Measurements from ENCODE around the gene SORT1.
A peak's percentile ranks its signal among the peaks of the same experiment; 100 is the strongest.

SORT1 gene

DNA sequence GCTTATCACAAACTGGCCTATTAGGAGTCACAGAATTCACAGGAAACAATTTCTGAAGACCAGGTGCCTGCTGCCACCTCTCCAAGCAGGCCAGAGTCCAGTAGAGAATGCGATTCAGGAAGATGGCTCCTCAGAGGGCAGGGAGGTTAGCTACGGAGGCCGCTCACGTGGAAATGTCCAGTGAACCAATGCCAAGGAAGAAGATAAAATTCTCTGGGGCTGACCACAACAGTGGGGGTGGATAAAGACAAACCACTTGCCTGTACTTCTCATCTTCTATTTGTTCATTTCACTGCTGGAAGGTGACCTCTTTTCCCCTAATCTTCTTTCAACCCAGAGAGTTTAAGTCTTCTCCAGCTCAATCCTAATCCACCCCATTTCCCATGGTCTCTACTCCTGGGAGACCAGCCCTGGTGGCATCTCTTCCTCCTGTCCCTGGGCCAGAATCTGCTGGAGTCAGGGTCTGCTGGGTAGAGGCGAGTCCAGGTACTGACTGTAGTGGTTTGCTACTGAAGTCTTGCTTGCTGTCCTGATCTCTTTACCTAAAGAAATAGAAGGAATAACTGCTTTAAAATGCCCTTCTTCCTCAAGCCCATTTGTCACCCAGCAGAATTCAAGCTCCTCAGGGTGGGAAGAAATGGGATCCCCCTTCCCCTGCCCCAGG lies 118.0 kb downstream of the SORT1 start:
- no peak overlapping the region for H3K4me3 ChIP-seq (ENCODE audit: control insufficient read depth, low read depth, low read length)
- DNase-seq (ENCODE audit: low read depth), result no peak
- TF ChIP-seq, protein P1, sequence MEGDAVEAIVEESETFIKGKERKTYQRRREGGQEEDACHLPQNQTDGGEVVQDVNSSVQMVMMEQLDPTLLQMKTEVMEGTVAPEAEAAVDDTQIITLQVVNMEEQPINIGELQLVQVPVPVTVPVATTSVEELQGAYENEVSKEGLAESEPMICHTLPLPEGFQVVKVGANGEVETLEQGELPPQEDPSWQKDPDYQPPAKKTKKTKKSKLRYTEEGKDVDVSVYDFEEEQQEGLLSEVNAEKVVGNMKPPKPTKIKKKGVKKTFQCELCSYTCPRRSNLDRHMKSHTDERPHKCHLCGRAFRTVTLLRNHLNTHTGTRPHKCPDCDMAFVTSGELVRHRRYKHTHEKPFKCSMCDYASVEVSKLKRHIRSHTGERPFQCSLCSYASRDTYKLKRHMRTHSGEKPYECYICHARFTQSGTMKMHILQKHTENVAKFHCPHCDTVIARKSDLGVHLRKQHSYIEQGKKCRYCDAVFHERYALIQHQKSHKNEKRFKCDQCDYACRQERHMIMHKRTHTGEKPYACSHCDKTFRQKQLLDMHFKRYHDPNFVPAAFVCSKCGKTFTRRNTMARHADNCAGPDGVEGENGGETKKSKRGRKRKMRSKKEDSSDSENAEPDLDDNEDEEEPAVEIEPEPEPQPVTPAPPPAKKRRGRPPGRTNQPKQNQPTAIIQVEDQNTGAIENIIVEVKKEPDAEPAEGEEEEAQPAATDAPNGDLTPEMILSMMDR (IDR thresholded peaks at IDR 0.05; ENCODE audit: control insufficient read depth, insufficient read depth, low read depth, low read length, missing control alignments), result no peak

DNA sequence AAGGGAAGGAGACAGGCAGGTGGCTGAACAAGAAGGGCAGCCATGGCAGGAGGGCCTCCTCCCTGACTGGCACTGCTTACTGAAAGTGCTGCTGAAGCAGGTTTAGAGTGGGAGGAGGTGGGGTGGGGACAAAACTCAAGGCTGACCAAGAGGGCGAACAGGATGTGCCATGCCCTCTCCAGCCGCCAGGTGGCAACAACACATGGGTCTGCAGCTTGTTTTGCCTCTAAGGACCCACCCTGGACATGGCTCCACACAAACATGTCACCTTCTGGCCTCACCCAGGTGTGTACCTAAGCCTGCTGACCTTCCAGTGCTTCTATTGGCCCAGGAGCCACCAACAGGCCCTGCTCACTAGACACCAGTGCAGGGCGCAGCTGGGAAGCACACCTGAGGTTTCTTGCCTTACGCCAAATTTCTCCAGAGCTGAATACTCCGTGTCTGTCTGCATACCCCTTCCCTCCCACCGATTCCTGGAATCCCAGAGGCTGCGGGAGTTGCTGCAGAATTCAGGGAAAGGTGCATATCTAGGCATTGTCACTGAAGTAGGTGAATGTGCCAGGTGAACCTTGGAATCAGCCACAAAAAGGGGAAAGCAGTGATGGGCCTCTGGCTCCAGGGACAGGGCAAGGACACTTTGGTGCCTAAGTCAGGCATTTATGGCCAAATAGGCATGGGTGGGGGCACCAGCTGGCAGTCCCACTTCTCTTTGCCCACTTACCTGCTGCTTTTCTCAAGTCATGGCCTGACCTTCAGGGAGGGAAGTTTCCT lies 120.1 kb downstream of the SORT1 start:
- TF ChIP-seq, protein P1 (IDR thresholded peaks at IDR 0.05; ENCODE audit: control insufficient read depth, insufficient read depth, low read depth, low read length, missing control alignments), result peak; percentile 93
- DNase-seq (ENCODE audit: low read depth), result no peak
- no peak overlapping the region for H3K4me3 ChIP-seq (ENCODE audit: control insufficient read depth, low read depth, low read length)

DNA sequence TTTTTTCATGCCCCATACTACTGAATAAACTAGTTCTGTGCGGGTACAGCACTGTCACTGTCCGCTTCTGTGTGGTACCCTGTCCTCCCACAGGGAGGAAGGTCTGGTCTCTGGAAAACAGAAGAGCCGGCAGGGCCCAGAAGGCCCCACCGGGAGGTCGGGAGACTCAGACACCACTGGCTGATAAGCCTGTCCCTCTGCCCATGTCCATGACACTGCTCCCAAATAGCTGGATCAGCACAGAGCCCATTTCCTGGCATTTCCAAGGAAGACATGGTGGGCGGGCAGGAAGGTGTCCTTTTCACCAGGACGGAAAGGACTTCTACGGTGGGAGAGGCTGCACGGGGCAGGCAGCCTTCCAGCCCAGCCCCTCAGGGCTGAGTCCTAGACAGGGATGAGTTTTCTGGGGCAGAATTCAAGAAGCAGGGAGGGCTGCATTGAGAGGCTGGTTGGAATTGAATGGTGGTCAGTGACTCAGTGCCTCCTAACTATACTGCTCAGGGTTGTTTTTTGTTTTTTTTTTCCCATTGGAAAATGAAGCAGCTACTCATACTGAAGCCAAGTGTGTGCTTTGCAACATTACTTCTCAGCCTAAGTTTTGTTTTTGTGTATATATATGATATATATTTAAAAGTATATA lies 121.9 kb downstream of the SORT1 start:
- TF ChIP-seq, protein P1 (IDR thresholded peaks at IDR 0.05; ENCODE audit: control insufficient read depth, insufficient read depth, low read depth, low read length, missing control alignments), result no peak
- DNase-seq (ENCODE audit: low read depth), result peak; percentile 24
- no peak overlapping the region for H3K4me3 ChIP-seq (ENCODE audit: control insufficient read depth, low read depth, low read length)

DNA sequence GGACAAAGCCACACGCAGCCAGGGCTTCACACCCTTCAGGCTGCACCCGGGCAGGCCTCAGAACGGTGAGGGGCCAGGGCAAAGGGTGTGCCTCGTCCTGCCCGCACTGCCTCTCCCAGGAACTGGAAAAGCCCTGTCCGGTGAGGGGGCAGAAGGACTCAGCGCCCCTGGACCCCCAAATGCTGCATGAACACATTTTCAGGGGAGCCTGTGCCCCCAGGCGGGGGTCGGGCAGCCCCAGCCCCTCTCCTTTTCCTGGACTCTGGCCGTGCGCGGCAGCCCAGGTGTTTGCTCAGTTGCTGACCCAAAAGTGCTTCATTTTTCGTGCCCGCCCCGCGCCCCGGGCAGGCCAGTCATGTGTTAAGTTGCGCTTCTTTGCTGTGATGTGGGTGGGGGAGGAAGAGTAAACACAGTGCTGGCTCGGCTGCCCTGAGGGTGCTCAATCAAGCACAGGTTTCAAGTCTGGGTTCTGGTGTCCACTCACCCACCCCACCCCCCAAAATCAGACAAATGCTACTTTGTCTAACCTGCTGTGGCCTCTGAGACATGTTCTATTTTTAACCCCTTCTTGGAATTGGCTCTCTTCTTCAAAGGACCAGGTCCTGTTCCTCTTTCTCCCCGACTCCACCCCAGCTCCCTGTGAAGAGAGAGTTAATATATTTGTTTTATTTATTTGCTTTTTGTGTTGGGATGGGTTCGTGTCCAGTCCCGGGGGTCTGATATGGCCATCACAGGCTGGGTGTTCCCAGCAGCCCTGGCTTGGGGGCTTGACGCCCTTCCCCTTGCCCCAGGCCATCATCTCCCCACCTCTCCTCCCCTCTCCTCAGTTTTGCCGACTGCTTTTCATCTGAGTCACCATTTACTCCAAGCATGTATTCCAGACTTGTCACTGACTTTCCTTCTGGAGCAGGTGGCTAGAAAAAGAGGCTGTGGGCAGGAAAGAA lies 122.9 kb downstream of the SORT1 start:
- TF ChIP-seq, protein P1 (IDR thresholded peaks at IDR 0.05; ENCODE audit: control insufficient read depth, insufficient read depth, low read depth, low read length, missing control alignments), result no peak
- H3K4me3 ChIP-seq (ENCODE audit: control insufficient read depth, low read depth, low read length), result no peak overlapping the region
- DNase-seq (ENCODE audit: low read depth), result no peak

DNA sequence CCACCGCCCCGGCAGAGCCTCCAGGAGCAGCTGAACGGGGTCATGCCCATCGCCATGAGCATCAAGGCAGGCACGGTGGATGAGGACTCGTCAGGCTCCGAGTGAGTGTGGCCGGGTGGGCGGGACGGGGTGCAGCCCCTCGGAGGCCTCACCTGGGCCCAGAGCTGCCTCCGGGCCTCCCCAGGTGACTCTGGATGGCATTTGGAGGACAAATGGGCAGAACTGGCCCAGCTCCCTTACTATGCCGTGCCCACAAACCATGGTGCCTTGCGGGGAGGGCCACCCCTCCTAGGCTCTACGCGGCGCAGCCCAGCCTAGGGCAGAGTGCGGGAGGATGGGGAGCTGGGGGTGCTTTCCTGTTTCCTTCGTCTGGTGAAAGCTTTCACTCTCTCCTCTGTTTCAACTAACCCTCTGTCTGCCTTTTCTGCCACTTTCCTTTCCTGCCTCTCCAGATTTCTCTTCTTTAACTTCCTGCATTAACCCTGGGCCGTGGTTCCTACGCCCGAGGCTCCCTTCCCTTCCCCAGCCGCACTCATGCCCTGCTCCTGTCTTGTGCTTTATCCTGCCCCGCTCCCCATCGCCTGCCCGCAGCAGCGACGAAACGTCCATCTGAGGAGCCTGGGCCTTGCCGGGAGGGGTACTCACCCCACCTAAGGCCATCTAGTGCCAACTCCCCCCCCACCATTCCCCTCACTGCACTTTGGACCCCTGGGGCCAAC lies 124.0 kb downstream of the SORT1 start:
- DNase-seq (ENCODE audit: low read depth), result no peak
- H3K4me3 ChIP-seq (ENCODE audit: control insufficient read depth, low read depth, low read length), result no peak overlapping the region
- TF ChIP-seq, protein P1 (IDR thresholded peaks at IDR 0.05; ENCODE audit: control insufficient read depth, insufficient read depth, low read depth, low read length, missing control alignments), result no peak

Measured in AG09309 (cell line).